ENCODE results near the gene ACOX2.

ACOX2 gene

DNA sequence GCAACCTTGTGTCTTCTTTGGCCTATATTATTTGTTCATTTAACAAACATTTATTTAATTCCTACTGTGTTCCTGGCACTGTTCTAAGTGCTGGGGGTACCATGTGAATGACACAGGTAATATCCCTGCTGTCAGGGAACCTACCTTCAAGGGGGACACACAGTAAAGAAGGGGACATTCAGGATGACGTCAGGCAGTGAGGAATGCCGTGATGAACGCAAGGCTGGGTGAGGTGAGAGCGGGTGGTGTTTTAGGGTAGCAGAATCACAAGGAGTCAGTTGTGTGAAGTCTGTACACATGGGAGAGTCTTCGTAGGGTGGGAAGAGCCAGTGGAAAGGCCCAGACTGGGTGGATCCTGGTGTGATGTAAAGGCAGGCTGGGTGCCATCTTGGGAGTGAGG lies 41.9 kb upstream of the ACOX2 start:
- Histone ChIP-seq H3K4me2 (ENCODE audit: low read depth, low read length, poor library complexity, severe bottlenecking) (no peak overlapping the region), H2AFZ (ENCODE audit: low read length) (no peak overlapping the region), H3K4me3 (ENCODE audit: low read length, poor library complexity, severe bottlenecking) (no peak overlapping the region), H3K4me1 (ENCODE audit: insufficient read depth, low read length, poor library complexity, severe bottlenecking) (no peaks in the 10 kb centered on the region), H3K36me3 (ENCODE audit: insufficient read depth, low read length) (no peaks in the 10 kb centered on the region), H3F3A (ENCODE audit: low read depth) (no peaks in the 10 kb centered on the region), H3K9me2 (replicated peaks; ENCODE audit: low read depth, low read length) (no peaks in the 10 kb centered on the region), H3K9me3 (ENCODE audit: insufficient read depth, low read depth, low read length) (no peaks in the 10 kb centered on the region), H3K27me3 (ENCODE audit: insufficient read depth, low read length, poor library complexity, severe bottlenecking) (no peaks in the 10 kb centered on the region), H4K20me1 (ENCODE audit: insufficient read depth, low read length, poor library complexity, severe bottlenecking) (no peaks in the 10 kb centered on the region), H3K9ac (ENCODE audit: low read depth, low read length, poor library complexity, severe bottlenecking) (no peak overlapping the region), H3K79me2 (ENCODE audit: insufficient read depth, low read length) (no peaks in the 10 kb centered on the region)
- TF ChIP-seq, protein P1, sequence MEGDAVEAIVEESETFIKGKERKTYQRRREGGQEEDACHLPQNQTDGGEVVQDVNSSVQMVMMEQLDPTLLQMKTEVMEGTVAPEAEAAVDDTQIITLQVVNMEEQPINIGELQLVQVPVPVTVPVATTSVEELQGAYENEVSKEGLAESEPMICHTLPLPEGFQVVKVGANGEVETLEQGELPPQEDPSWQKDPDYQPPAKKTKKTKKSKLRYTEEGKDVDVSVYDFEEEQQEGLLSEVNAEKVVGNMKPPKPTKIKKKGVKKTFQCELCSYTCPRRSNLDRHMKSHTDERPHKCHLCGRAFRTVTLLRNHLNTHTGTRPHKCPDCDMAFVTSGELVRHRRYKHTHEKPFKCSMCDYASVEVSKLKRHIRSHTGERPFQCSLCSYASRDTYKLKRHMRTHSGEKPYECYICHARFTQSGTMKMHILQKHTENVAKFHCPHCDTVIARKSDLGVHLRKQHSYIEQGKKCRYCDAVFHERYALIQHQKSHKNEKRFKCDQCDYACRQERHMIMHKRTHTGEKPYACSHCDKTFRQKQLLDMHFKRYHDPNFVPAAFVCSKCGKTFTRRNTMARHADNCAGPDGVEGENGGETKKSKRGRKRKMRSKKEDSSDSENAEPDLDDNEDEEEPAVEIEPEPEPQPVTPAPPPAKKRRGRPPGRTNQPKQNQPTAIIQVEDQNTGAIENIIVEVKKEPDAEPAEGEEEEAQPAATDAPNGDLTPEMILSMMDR (conservative IDR thresholded peaks at IDR 0.05; ENCODE audit: low read length): no peak
- TF ChIP-seq EZH2phosphoT487 (IDR thresholded peaks at IDR 0.05; ENCODE audit: borderline replicate concordance): no peak

DNA sequence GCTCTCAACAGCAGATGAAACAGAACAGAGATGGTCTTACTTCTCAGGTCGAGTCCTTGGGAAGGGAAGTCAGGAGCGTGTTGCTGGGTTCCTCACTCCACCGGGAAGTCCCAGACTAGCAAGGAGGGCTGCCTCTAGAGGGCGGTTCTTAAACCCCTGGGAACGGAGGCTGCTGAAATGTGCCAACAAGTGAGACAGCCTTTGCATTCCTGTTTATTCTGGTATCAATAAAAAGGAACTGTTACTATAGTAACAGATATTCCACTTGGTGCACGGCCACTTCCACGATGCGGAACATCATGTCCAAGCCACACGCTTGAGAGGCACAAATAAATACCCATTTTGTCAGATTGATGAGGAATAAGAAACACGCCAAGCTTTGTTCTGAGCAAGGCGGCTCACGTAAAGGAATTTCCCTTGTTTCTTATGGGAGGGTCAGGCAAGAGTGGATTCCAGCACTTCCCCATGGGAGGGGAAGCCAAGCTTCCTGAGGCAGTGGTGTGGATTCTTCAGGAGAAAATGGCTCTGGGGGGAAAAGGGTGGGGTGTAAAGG lies 40.4 kb upstream of the ACOX2 start, which contains the start of gene FAM107A:
FAM107A (minus strand) TSS at position 123 of the 553 bp plus-strand sequence. CDS start 7,531 bp downstream, outside the sequence.
- no peak within 1 kb of the TSS for H2AFZ ChIP-seq (ENCODE audit: low read length)
- H3K36me3 ChIP-seq (ENCODE audit: insufficient read depth, low read length): no peaks in the 10 kb centered on the region
- H3K79me2 ChIP-seq (ENCODE audit: insufficient read depth, low read length): no peaks in the 10 kb centered on the region
- H3F3A ChIP-seq (ENCODE audit: low read depth): no peaks in the 10 kb centered on the region
- H3K9me2 ChIP-seq (replicated peaks; ENCODE audit: low read depth, low read length): no peaks in the 10 kb centered on the region
- H3K4me2 ChIP-seq (ENCODE audit: low read depth, low read length, poor library complexity, severe bottlenecking): no peak within 1 kb of the TSS
- no peaks in the 10 kb centered on the region for H3K4me1 ChIP-seq (ENCODE audit: insufficient read depth, low read length, poor library complexity, severe bottlenecking)
- no peaks in the 10 kb centered on the region for H3K27me3 ChIP-seq (ENCODE audit: insufficient read depth, low read length, poor library complexity, severe bottlenecking)
- H3K9me3 ChIP-seq (ENCODE audit: insufficient read depth, low read depth, low read length): no peaks in the 10 kb centered on the region
- no peaks in the 10 kb centered on the region for H4K20me1 ChIP-seq (ENCODE audit: insufficient read depth, low read length, poor library complexity, severe bottlenecking)
- TF ChIP-seq EZH2phosphoT487 (IDR thresholded peaks at IDR 0.05; ENCODE audit: borderline replicate concordance): no peak
- TF ChIP-seq, protein P1 (conservative IDR thresholded peaks at IDR 0.05; ENCODE audit: low read length): no peak
- H3K9ac ChIP-seq (ENCODE audit: low read depth, low read length, poor library complexity, severe bottlenecking): no peak within 1 kb of the TSS
- no peak within 1 kb of the TSS for H3K4me3 ChIP-seq (ENCODE audit: low read length, poor library complexity, severe bottlenecking)

DNA sequence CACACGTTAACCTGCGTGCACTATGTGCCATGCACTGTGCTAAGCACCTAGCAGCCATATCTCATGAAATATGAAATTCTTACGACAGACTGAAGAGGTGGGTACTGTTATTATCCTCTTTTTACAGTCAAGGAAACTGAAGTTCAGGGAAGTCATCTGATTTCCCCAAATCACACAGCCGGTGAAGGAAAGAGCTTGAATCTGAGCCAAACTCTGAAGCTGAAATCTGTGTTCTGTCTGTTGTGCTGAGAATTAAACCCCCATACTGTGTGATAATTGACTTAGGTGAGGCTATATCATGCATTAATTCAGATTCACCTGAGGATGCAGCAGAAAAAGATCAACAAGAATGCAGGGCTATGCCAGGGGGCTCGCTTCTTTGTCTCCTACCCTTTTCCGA lies 39.7 kb upstream of the ACOX2 start:
- TF ChIP-seq, protein P1 (conservative IDR thresholded peaks at IDR 0.05; ENCODE audit: low read length): no peak
- TF ChIP-seq EZH2phosphoT487 (IDR thresholded peaks at IDR 0.05; ENCODE audit: borderline replicate concordance): no peak

More for the DNA sequence above, 39.7 kb upstream of the ACOX2 start:
- Histone ChIP-seq H3K27me3 (ENCODE audit: insufficient read depth, low read length, poor library complexity, severe bottlenecking) (no peaks in the 10 kb centered on the region), H3K79me2 (ENCODE audit: insufficient read depth, low read length) (no peaks in the 10 kb centered on the region), H3K4me3 (ENCODE audit: low read length, poor library complexity, severe bottlenecking) (no peak overlapping the region), H3K9me2 (replicated peaks; ENCODE audit: low read depth, low read length) (no peaks in the 10 kb centered on the region), H4K20me1 (ENCODE audit: insufficient read depth, low read length, poor library complexity, severe bottlenecking) (no peaks in the 10 kb centered on the region), H3K36me3 (ENCODE audit: insufficient read depth, low read length) (no peaks in the 10 kb centered on the region), H2AFZ (ENCODE audit: low read length) (no peak overlapping the region), H3K9ac (ENCODE audit: low read depth, low read length, poor library complexity, severe bottlenecking) (no peak overlapping the region), H3K9me3 (ENCODE audit: insufficient read depth, low read depth, low read length) (no peaks in the 10 kb centered on the region), H3F3A (ENCODE audit: low read depth) (no peaks in the 10 kb centered on the region), H3K4me1 (ENCODE audit: insufficient read depth, low read length, poor library complexity, severe bottlenecking) (no peaks in the 10 kb centered on the region), H3K4me2 (ENCODE audit: low read depth, low read length, poor library complexity, severe bottlenecking) (no peak overlapping the region)
